SK-N-SH (cell line): Measurements from ENCODE around the gene CCDC102B.

Source experiments
- EZH2phosphoT487 ChIP-seq: fragments of 200-600 bp; sonication (generic); IDR thresholded peaks from 2 replicates; pipeline ENCODE4 v1.6.1; 2017; ENCODE audit warnings: low read depth, mixed run types, mild to moderate bottlenecking, antibody characterized with exemption, moderate library complexity, borderline replicate concordance
- FOXM1 ChIP-seq: IDR thresholded peaks from 2 replicates; pipeline ENCODE4 v1.4.0; 2012; ENCODE audit warnings: low read depth, mild to moderate bottlenecking
- MXI1 ChIP-seq: IDR thresholded peaks from 2 replicates; pipeline ENCODE4 v1.6.1; 2012; ENCODE audit warnings: mild to moderate bottlenecking, low read depth, low read length, improper control_type of control experiment
- SMC3 ChIP-seq: IDR thresholded peaks from 2 replicates; pipeline ENCODE4 v1.6.1; 2012; ENCODE audit warnings: low read depth, low read length, improper control_type of control experiment
- TAF1 ChIP-seq: IDR thresholded peaks from 2 replicates; pipeline ENCODE4 v1.6.1; 2012; ENCODE audit warnings: low read depth, mild to moderate bottlenecking, low read length, moderate library complexity, borderline replicate concordance
- TF ChIP-seq, protein P1 (sequence below): fragments of 200-600 bp; sonication (generic); IDR thresholded peaks from 2 replicates; pipeline ENCODE4 v1.6.1; 2017; ENCODE audit warnings: antibody characterized with exemption, mild to moderate bottlenecking, moderate library complexity

DNA sequence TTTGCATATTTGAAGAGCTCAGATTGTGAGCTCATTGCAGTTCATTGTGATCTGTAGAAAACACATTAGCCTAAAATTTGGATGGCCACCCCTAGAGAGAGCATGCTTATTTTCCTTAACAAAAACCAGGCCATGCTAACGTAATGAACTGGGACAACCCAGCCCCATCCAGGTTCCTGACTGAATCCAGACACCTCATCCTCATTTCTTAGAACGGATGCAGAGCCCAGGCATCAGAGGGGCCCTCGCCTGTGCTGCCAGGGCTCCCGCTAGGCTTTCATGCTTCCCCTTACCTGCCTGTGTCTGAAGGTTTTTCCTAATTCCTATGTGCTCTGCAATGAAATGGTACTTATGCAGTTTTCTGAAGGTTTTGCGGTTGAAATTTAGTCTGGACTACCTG lies 171.1 kb downstream of the CCDC102B start:
- TF ChIP-seq, protein P1, sequence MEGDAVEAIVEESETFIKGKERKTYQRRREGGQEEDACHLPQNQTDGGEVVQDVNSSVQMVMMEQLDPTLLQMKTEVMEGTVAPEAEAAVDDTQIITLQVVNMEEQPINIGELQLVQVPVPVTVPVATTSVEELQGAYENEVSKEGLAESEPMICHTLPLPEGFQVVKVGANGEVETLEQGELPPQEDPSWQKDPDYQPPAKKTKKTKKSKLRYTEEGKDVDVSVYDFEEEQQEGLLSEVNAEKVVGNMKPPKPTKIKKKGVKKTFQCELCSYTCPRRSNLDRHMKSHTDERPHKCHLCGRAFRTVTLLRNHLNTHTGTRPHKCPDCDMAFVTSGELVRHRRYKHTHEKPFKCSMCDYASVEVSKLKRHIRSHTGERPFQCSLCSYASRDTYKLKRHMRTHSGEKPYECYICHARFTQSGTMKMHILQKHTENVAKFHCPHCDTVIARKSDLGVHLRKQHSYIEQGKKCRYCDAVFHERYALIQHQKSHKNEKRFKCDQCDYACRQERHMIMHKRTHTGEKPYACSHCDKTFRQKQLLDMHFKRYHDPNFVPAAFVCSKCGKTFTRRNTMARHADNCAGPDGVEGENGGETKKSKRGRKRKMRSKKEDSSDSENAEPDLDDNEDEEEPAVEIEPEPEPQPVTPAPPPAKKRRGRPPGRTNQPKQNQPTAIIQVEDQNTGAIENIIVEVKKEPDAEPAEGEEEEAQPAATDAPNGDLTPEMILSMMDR: no peak
- TF ChIP-seq MXI1: no peak
- no peak for TF ChIP-seq FOXM1
- TF ChIP-seq SMC3: no peak
- no peak for TF ChIP-seq TAF1
- TF ChIP-seq EZH2phosphoT487: no peak
